HepG2 (cell line): ENCODE data around the gene MAGI1. TPM values are rescaled to one million over a fixed set of nuclear protein-coding genes. Genes with fewer than 3 reads are reported as not detected.

Experiments used
- ATAC-seq: fragments of 200-7000 bp; cut with Tn5 transposase; 3 replicates; pipeline ENCODE4 v1.9.1; 2020; ENCODE audit warnings: mild to moderate bottlenecking, moderate library complexity
- BruUV-seq: library from RNA; stranded (reverse); fragments of 400-500 nt; replicated peaks from 2 replicates; lab custom pipeline; 2021; lab: Mats Ljungman, UMichigan
- CTCF ChIA-PET: fragments of 300-600 bp; formaldehyde crosslinking; extraction: SDS; loops from one replicate; lab custom pipeline; 2021; ENCODE audit warnings: low total read pairs, inconsistent platforms, low intra/inter-chr PET ratio; lab: Yijun Ruan, JAX
- POLR2A ChIA-PET: fragments of 350-600 bp; sonication (Branson Sonifier 250); formaldehyde crosslinking; loops from one replicate; lab custom pipeline; 2020; ENCODE audit warnings: antibody characterized with exemption, inconsistent platforms; lab: Yijun Ruan, JAX
- DNase-seq: peaks from one replicate; pipeline ENCODE4 v3.0.0-alpha.2; 2015; ENCODE audit warnings: low spot score
- FAIRE-seq: peaks from 3 replicates; lab custom pipeline; 2011; peaks lifted over from hg19 to GRCh38; lab: Jason Lieb, UNC
- H2AFZ ChIP-seq: one replicate; pipeline ENCODE4 v1.6.1; 2011; ENCODE audit warnings: low read length, inconsistent platforms
- H3K27ac ChIP-seq: fragments of 300-600 bp; 3 replicates; pipeline ENCODE4 v1.8.0; 2011; ENCODE audit warnings: mixed run types, mild to moderate bottlenecking, mixed read lengths, low read length, inconsistent platforms; ENCODE audit not compliant: insufficient read depth; ENCODE audit errors: extremely low read length
- H3K27me3 ChIP-seq, 2 experiments: fragments of 200-600 bp in 1 of 2; 2 replicates in 1 of 2; 3 replicates in 1 of 2; pipeline versions ENCODE4 v1.6.0 to v1.8.0; 2011; ENCODE audit warnings: low read length in 2 of 2, mild to moderate bottlenecking in 2 of 2, moderate library complexity in 2 of 2, inconsistent platforms in 1 of 2; ENCODE audit not compliant: insufficient read depth in 2 of 2, control insufficient read depth in 1 of 2
- H3K36me3 ChIP-seq, 2 experiments: fragments of 200-600 bp in 1 of 2; replicated peaks in 1 of 2; 2 replicates in 1 of 2; 3 replicates in 1 of 2; pipeline versions ENCODE4 v1.5.1 to v1.8.0; 2011; ENCODE audit warnings: low read length in 2 of 2, inconsistent platforms in 1 of 2; ENCODE audit not compliant: insufficient read depth in 2 of 2, control insufficient read depth in 1 of 2
- H3K4me1 ChIP-seq: 2 replicates; pipeline ENCODE4 v1.5.1; 2012; ENCODE audit warnings: low read length, inconsistent platforms; ENCODE audit not compliant: insufficient read depth
- H3K4me2 ChIP-seq: 2 replicates; pipeline ENCODE4 v1.6.0; 2011; ENCODE audit warnings: low read depth, low read length, inconsistent platforms
- H3K4me3 ChIP-seq, 3 experiments: fragments of 200-600 bp in 1 of 3; sonication (generic), shearing (Covaris generic) in 1 of 3; replicated peaks in 1 of 3; 2 replicates each; pipeline ENCODE4 v1.5.1; 2011 to 2016; ENCODE audit warnings: low read length in 3 of 3, inconsistent platforms in 2 of 3, low read depth in 2 of 3, mild to moderate bottlenecking in 2 of 3, control low read depth in 1 of 3, mixed read lengths in 1 of 3; ENCODE audit not compliant: insufficient read depth in 1 of 3
- H3K79me2 ChIP-seq: one replicate; pipeline ENCODE4 v1.6.1; 2011; ENCODE audit warnings: low read length, inconsistent platforms; ENCODE audit not compliant: insufficient read depth
- H3K9ac ChIP-seq: 2 replicates; pipeline ENCODE4 v1.6.0; 2011; ENCODE audit warnings: mild to moderate bottlenecking, low read depth, low read length, inconsistent platforms; ENCODE audit not compliant: insufficient read depth
- H3K9me3 ChIP-seq: 2 replicates; pipeline ENCODE4 v1.5.1; 2012; ENCODE audit warnings: mild to moderate bottlenecking, low read length
- H4K20me1 ChIP-seq: 2 replicates; pipeline ENCODE4 v1.6.0; 2011; ENCODE audit warnings: inconsistent platforms, mild to moderate bottlenecking, low read length, moderate library complexity; ENCODE audit not compliant: insufficient read depth
- ARID4A ChIP-seq: sonication (generic); formaldehyde crosslinking; IDR thresholded peaks from 2 replicates; pipeline ENCODE4 v1.5.0; 2020; ENCODE audit warnings: mild to moderate bottlenecking, missing genetic modification reagents, borderline replicate concordance
- ATF2 ChIP-seq: sonication (generic); formaldehyde crosslinking; IDR thresholded peaks from 2 replicates; pipeline ENCODE4 v1.4.0; 2020; ENCODE audit warnings: missing genetic modification reagents
- BATF2 ChIP-seq: sonication (generic); formaldehyde crosslinking; IDR thresholded peaks from 2 replicates; pipeline ENCODE4 v1.8.0; 2022; ENCODE audit warnings: mild to moderate bottlenecking, missing genetic modification reagents, moderate library complexity
- EHMT2 ChIP-seq: fragments of 200-600 bp; sonication (generic); IDR thresholded peaks from 2 replicates; pipeline ENCODE4 v1.7.0; 2017; ENCODE audit warnings: antibody characterized with exemption, low read depth, low read length, borderline replicate concordance
- ELF1 ChIP-seq: sonication (generic); formaldehyde crosslinking; IDR thresholded peaks from 2 replicates; pipeline ENCODE4 v1.4.0; 2020; ENCODE audit warnings: missing genetic modification reagents
- TAF1 ChIP-seq: sonication (generic); formaldehyde crosslinking; IDR thresholded peaks from 2 replicates; pipeline ENCODE4 v1.4.0; 2020; ENCODE audit warnings: missing genetic modification reagents
- ZNF326 ChIP-seq: sonication (generic); formaldehyde crosslinking; IDR thresholded peaks from 2 replicates; pipeline ENCODE4 v1.4.0; 2020; ENCODE audit warnings: missing genetic modification reagents, borderline replicate concordance
- ZNF331 ChIP-seq: sonication (generic); formaldehyde crosslinking; IDR thresholded peaks from 2 replicates; pipeline ENCODE4 v1.4.0; 2020; ENCODE audit warnings: missing genetic modification reagents
- ZNF382 ChIP-seq: sonication (generic); formaldehyde crosslinking; IDR thresholded peaks from 2 replicates; pipeline ENCODE4 v1.5.0; 2020; ENCODE audit warnings: missing genetic modification reagents, mild to moderate bottlenecking, borderline replicate concordance
- ZNF468 ChIP-seq: sonication (generic); formaldehyde crosslinking; IDR thresholded peaks from 2 replicates; pipeline ENCODE4 v1.8.0; 2022; ENCODE audit warnings: mild to moderate bottlenecking, moderate library complexity, missing genetic modification reagents
- ZNF503 ChIP-seq: sonication (generic); formaldehyde crosslinking; IDR thresholded peaks from 2 replicates; pipeline ENCODE4 v1.4.0; 2020; ENCODE audit warnings: missing genetic modification reagents
- WGBS: methylation state at CpG from one replicate; pipeline ENCODE4 v1.1.6; 2017; ENCODE audit warnings: low lambda C conversion rate; 5-methylcytosine and 5-hydroxymethylcytosine counted together
- in situ Hi-C: cut with HindIII; loops from 2 replicates; pipeline ENCODE4 v1.10.0; 2017; ENCODE audit warnings: low pct_unique_long_range_greater_than_20kb; ENCODE audit not compliant: extremely low pct_ligation_motif_present
- intact Hi-C: fragments of 100-400 bp; cut with micrococcal nuclease; formaldehyde crosslinking; loops from one replicate; pipeline ENCODE4 v1.10.0; 2022; ENCODE audit not compliant: unreplicated experiment
- polyA plus RNA-seq, 8 experiments: library from polyadenylated mRNA; depleted of rRNA in 3 of 8; stranded (reverse) in 7 of 8; unstranded in 1 of 8; fragments of >200 nt; fragmentation: Illumina TruSeq in 4 of 8; extraction: Trizol in 4 of 8; gene quantifications; 2 replicates each; pipeline versions ENCODE4 v1.2.1 to v1.2.3, GENCODE V29; 2011 to 2016; ENCODE audit warnings: low read depth in 4 of 8, missing spikeins in 1 of 8, mixed read lengths in 1 of 8; ENCODE audit not compliant: insufficient read depth in 1 of 8
- total RNA-seq, 5 experiments: library from RNA; depleted of rRNA; stranded (reverse); fragments of >200 nt; fragmentation: Illumina TruSeq; extraction: Trizol; gene quantifications; 2 replicates each; pipeline ENCODE4 v1.2.3, GENCODE V29; 2016; ENCODE audit warnings: low read depth in 1 of 5

The MAGI1 gene
- total and polyA plus RNA-seq, 2 of the 13 experiments (the other 11 are each of a cell fraction or from before 2014, with no cell fraction given): 22.2 to 26.0 TPM

DNA sequence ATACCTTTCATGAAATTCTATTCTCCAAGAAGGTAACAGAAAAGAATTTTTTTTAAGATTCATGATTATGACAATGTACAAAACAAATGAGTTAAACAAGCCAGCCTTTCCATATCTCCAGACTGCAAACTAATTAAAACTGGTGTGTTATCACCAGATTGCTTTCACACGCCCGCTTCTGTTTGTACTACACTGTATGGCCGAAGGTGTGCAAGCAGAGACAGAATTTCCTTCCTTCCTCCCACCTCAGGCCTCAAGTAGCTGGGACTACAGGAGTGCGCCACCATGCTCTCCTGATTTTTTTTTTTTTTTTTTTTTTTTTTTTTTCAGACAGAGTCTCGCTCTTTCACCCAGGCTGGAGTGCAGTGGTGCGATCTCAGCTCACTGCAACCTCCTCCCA is 400.4 kb downstream of the MAGI1 start (continued):
- TF ChIP-seq ARID4A (CRISPR knock-in tag) (no peak), ELF1 (CRISPR knock-in tag) (no peak), ZNF468 (CRISPR knock-in tag) (no peak), ZNF331 (CRISPR knock-in tag) (no peak), EHMT2 (no peak), BATF2 (CRISPR knock-in tag) (no peak), TAF1 (CRISPR knock-in tag) (no peak)

GRCh38 chr3:65636326-65636725 is 402.4 kb downstream of the MAGI1 start:
- FAIRE-seq (no peak), ATAC-seq (no peak), DNase-seq (no peak)
- H3K79me2 ChIP-seq: peaks cover 5% of the 10 kb centered on the region
- H3K4me1 ChIP-seq: peaks cover 6% of the 10 kb centered on the region; the same call in 1 of the 2 replicates
- H3K27me3 ChIP-seq: no peaks in the 10 kb centered on the region
- no peak overlapping the region for H3K27ac ChIP-seq
- CTCF ChIA-PET: no interaction called here
- no TSS peak for BruUV-seq
- H4K20me1 ChIP-seq: peaks cover 8% of the 10 kb centered on the region
- no peak overlapping the region for H3K9ac ChIP-seq
- H2AFZ ChIP-seq: no peak overlapping the region
- no peak overlapping the region for H3K4me3 ChIP-seq
- no peak overlapping the region for H3K4me2 ChIP-seq
- POLR2A ChIA-PET: no interaction called here
- intact Hi-C loops: no loop called here
- WGBS: 91% methylated on average over 3 of the region's 3 CpGs
- no peaks in the 10 kb centered on the region for H3K36me3 ChIP-seq
- no peaks in the 10 kb centered on the region for H3K9me3 ChIP-seq
- in situ Hi-C loops: no loop called here
- no peak for TF ChIP-seq ATF2 (CRISPR knock-in tag)
- TF ChIP-seq ZNF326 (CRISPR knock-in tag): no peak
- no peak for TF ChIP-seq ZNF503 (CRISPR knock-in tag)
- TF ChIP-seq ZNF382 (CRISPR knock-in tag): no peak
